NT2/D1 (cell line): Measurements from ENCODE around the gene SBK2.

Source experiments
- YY1 ChIP-seq: IDR thresholded peaks from 2 replicates; pipeline ENCODE4 v1.6.1; 2011; ENCODE audit not compliant: insufficient read length, insufficient read depth
- ZNF274 ChIP-seq: IDR thresholded peaks from 2 replicates; pipeline ENCODE4 v1.6.1; 2011; ENCODE audit warnings: mild to moderate bottlenecking, low read depth, low read length

DNA sequence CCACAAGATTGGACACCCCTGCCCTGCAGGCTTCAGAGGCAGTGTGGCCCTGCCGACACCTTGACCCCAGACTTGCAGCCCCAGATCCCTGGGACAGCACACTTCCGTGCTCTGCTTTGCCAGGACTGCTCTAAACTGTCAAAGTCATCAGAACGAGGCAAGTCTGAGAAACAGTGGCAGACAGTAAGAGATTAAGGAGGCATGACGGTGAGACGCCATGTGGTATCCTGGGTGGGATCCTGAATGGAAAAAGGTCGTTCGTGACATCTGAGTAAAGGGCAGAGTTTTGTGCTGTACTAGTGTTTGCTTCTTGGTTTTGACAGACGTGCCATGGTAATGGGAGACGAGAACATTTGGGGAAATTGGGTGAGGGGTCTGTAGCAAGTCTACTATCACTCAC lies 29.9 kb upstream of the SBK2 start:
- no peak for TF ChIP-seq YY1
- no peak for TF ChIP-seq ZNF274
